KOPT-K1 (cell line): Measurements from ENCODE around the gene IQGAP2.
A peak's percentile ranks its signal among the peaks of the same experiment; 100 is the strongest.

Experiments used
- H3K27ac ChIP-seq: fragments of 200-600 bp; sonication (generic); 2 replicates; pipeline ENCODE4 v1.5.1; 2016; ENCODE audit warnings: antibody characterized with exemption, mild to moderate bottlenecking, low read depth, low read length; ENCODE audit not compliant: poor library complexity, severe bottlenecking
- H3K36me3 ChIP-seq: fragments of 200-600 bp; sonication (generic); 2 replicates; pipeline ENCODE4 v1.5.1; 2017; ENCODE audit warnings: antibody characterized with exemption, mild to moderate bottlenecking, low read length, moderate library complexity; ENCODE audit not compliant: insufficient read depth
- H3K9me3 ChIP-seq: fragments of 200-600 bp; sonication (generic); 2 replicates; pipeline ENCODE4 v1.5.1; 2017; ENCODE audit warnings: antibody characterized with exemption, low read length, mild to moderate bottlenecking; ENCODE audit not compliant: insufficient read depth, poor library complexity, severe bottlenecking

IQGAP2 gene

DNA sequence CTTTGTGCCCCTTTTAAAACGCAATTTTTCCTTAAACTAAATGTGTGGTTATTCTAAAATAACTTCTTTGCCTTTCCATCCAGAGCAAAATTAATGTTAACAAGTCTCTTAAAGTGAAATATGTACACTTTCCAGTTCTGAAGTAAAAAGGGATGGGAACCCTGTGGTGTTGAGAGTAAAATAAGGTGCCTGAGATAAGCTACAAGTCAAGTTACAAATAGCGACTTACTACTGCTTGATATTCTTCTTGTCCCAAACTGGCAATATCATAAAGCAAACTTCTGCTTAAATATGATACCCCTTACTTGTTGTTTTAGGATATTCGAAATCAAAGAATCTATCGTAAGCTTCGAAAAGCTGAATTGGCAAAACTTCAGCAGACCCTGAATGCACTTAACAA lies 294.6 kb downstream of the IQGAP2 start:
- Histone ChIP-seq H3K36me3 (peaks cover 94% of the 10 kb centered on the region), H3K27ac (no peak overlapping the region), H3K9me3 (no peaks in the 10 kb centered on the region)

DNA sequence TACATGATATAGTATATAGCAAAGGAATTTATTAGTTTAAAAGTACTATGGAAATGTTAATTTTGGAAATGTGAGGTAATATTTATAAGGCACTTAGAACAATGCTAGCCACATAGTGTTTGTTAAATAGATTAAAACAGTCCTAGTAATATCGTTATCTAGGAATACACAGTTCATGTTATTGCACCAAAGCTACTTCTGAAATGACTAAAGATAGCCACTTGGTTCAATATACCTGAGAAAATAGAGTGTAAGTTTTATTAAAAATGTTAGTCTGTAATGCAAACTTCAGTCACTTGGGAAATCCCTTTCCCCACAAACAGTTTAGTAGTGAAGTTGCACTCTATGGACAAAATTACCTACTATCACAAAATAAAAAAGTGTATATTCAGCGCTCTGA lies 297.5 kb downstream of the IQGAP2 start:
- no peaks in the 10 kb centered on the region for H3K9me3 ChIP-seq
- H3K27ac ChIP-seq: no peak overlapping the region
- H3K36me3 ChIP-seq: peaks cover 95% of the 10 kb centered on the region

DNA sequence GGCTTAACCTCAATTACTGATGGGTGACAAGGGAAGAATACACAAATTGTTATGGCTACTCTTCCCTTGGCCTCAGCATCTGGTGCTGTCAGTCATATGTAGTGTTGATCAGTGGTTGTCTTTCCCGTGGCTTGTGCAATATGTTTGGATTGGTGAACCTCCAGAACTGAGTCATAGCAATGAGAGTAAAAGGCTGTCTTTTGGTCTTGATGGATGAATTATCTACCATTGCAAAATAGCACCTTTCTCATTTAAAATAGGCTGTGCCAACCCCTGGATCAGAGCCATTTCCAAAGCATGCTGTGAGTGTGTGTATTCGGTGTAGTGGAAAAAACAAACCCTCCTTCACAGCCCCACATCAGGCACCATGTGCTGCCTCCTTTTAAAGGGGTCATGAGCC lies 298.2 kb downstream of the IQGAP2 start:
- Histone ChIP-seq H3K9me3 (no peaks in the 10 kb centered on the region), H3K36me3 (peaks cover 93% of the 10 kb centered on the region), H3K27ac (no peak overlapping the region)

DNA sequence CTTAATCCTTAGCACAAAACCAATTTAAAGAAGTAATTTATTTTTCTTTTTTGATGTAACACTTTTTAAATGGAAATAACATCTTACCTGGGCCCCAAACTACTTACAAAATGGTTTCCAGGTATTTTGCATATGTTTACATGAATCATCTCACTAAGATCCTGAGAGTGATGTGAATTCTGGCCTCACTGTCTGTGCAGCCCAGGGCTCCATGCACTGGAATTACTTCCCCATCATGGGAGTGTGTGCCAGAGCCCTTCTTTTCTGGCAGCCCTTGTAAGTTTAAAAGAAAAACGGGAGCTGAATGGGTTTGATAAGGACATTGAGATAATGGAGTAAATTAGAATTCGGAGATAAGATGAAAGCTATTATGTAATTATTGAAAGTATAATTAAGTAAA lies 300.6 kb downstream of the IQGAP2 start:
- no peak overlapping the region for H3K27ac ChIP-seq
- H3K9me3 ChIP-seq: no peaks in the 10 kb centered on the region
- H3K36me3 ChIP-seq: peaks cover 87% of the 10 kb centered on the region

DNA sequence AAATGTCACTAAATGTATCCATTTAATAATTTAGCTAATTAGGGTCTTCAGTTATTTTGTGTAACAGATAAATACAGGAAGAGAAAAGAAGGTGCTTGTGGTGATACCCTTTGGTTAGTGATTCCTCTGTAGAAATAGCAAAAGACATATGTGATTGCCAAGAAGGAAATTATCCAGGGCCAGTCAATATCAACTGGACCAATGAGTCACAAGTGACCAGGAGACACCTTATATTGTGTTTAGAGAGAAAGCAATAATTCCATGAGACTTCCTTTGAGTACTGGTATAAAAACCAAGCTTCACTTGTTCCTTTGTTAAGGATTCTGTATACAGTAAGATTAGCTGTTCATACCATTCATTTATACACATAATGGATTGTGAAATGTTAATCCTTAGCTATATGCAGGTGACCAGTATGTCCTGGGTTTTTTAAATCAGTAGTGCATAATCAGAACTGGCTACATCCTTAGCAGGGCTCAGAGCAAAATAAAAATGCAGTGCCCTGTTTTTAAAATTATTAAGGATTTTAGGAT lies 301.1 kb downstream of the IQGAP2 start:
- Histone ChIP-seq H3K9me3 (no peaks in the 10 kb centered on the region), H3K27ac (no peak overlapping the region), H3K36me3 (peaks cover 87% of the 10 kb centered on the region)

DNA sequence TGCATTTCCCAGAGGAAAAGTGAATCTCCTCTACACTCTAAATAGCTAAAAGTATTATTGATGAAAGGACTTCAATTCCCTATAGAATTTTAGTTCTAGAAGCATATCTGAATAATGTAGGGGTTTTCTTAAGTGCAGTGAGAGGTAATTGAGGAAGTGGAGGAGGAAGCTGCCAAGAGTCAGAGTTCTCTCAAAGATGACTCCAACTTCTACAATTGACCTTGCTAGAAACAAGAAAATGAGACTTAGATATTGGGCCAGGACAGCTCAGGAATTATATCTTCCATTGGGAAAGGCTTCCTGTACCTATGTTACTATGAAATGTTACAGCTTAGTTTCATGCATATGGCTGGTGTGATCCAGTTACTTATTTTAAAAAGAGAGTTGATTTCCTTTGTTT lies 302.5 kb downstream of the IQGAP2 start:
- H3K27ac ChIP-seq: no peak overlapping the region
- no peaks in the 10 kb centered on the region for H3K9me3 ChIP-seq
- peaks cover 81% of the 10 kb centered on the region for H3K36me3 ChIP-seq

DNA sequence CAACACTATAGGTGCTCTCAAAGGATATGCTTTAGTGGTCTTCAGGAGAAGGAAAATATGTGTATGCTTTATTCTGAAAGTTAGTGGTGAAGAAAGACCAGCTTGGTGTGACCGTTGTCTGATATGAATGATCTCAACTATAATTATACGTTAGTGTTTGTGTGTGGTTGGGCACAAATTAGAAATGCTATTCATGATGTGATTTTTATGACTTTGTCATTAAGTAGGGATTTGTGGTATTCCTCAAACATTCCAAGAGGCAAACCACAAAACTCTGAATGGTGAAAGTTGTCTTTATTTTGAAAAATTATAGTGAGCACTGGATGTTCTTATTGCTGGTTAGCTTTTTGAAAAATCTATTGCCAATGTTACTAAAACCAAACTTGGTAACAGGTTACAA lies 306.7 kb downstream of the IQGAP2 start:
- Histone ChIP-seq H3K9me3 (no peaks in the 10 kb centered on the region), H3K36me3 (peaks cover 39% of the 10 kb centered on the region), H3K27ac (no peak overlapping the region)

DNA sequence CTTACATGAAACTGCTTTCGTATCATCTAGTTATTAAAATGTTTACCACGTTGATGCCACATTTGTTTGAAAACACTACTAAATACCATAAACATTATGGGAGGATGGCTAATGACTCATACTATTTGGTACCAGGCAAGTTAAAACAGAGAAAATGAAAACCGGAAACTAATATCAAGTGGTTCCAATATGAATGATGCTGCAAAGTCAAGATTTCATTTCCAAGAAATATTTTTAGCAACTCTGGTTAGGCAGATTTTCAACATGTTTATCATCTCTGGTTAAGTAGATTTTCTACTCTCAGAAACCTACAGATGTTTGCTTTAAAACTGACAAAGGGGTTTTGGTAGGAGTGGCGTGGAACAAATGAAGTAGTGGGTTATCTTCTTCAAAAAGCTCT lies 307.9 kb downstream of the IQGAP2 start:
- no peak overlapping the region for H3K27ac ChIP-seq

DNA sequence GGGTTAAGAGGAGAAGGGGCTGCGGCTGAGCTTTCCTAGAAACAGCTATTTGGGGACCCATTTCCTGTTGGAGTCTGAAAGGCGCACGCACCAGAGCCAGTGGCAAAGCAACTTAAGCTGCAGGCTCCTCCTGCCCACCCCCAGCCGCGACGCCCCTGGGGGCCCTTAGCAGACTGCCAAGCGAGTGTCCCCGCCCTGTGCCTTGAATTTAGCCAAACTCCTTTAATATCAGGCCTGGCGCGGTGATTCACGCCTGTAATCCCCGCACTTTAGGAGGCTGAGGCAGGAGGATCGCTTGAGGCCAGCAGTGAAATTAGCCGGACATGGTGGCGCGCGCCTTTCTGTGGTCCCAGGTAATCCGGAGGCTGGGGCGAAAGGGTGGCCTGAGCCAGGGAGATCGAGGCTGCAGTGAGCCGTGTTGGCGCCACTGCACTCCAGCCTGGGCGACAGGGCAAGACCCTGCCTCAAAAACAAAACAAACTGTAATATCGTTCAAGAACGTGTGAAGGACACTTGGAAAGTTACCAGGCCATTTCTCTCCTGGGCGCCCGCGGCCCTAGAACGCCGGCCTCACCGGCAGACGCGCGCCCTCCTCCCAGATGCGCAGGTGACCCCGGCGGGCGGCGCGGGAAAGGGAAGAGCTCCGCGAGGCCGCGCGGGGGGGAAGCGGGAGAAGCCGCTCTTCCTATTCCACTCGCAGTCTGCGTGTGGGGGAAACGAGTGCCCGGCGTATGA lies 311.8 kb downstream of the IQGAP2 start:
- peak overlapping the region; percentile 58 for H3K27ac ChIP-seq
- H3K9me3 ChIP-seq: no peaks in the 10 kb centered on the region
- no peaks in the 10 kb centered on the region for H3K36me3 ChIP-seq

More for the DNA sequence above, 307.9 kb downstream of the IQGAP2 start:
- peaks cover 28% of the 10 kb centered on the region for H3K36me3 ChIP-seq
- H3K9me3 ChIP-seq: no peaks in the 10 kb centered on the region

DNA sequence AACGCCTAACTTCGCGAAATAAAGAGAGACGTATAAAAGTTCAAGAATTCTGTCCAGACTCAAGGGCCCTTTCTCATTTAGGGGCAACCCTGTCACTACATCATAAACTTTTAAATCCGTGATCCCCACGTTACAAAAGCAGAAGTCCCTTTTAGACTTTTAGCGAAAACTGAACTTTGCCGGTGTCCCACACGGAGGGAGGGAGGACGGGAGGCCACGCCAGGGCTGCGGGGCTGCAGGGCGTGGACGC lies 312.3 kb downstream of the IQGAP2 start:
- peak overlapping the region; percentile 58 for H3K27ac ChIP-seq
- no peaks in the 10 kb centered on the region for H3K36me3 ChIP-seq
- no peaks in the 10 kb centered on the region for H3K9me3 ChIP-seq

DNA sequence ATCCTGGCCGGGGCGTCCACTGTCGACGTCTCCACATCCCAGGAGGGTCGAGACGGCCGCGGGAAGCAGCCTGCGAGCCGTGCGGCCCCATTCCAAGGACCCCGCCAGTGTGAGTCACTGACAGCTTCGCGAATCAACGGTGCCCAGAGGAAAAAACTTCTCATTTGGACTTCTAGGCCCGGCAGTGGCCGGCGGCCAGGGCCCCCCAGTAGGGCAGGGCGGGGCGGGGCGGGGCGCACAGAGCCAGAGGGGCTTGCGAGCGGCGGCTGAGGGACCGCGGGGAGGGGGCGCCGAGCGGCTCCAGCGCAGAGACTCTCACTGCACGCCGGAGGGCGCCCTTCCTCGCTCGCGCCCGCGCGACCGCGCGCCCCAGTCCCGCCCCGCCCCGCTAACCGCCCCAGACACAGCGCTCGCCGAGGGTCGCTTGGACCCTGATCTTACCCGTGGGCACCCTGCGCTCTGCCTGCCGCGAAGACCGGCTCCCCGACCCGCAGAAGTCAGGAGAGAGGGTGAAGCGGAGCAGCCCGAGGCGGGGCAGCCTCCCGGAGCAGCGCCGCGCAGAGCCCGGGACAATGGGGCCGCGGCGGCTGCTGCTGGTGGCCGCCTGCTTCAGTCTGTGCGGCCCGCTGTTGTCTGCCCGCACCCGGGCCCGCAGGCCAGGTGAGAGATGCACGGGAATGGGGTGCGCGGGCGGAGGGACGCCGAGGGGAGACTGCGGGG lies 312.8 kb downstream of the IQGAP2 start, which contains the start of gene F2R:
TSS of gene F2R (plus strand) at position 391 of the 720 bp plus-strand sequence. CDS start at position 573, 182 bp downstream.
- Histone ChIP-seq H3K36me3 (no peaks in the 10 kb centered on the region), H3K27ac (peak within 1 kb of the TSS; percentile 58), H3K9me3 (no peaks in the 10 kb centered on the region)

DNA sequence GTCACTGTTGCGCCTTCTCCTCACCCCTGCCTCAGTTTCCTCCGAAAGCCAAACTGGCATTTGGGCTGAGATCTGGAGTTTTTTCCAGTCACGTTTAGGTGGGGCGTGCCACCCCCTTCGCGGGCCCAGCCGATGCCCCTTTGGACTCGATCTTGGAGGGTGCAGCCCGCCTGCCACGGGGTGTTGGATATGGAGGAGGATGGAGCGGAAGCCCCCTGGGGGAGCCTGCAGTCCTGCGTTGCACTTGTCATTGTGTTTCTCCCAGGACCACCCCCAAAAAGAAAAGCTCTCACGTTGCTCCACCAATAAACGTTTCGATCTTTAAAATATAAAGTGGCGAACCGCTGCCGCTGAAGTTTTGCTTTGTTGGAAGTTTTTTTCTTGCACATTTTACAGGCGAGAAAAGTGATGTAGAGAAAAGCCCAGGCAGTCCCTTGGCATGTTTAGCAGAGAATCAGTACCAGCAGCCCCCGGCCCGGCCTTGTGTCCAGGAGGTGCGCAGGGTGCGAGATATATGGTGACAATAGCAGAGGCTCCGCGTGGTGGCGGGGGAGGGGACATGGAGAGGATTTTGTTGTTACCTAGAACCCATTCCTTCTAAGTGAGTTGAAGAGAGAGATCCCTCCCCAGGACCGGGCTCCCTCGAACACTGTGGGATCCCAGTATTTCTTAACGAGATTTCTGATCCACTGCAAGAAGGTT lies 313.5 kb downstream of the IQGAP2 start:
- Histone ChIP-seq H3K27ac (peak overlapping the region; percentile 58), H3K9me3 (no peaks in the 10 kb centered on the region), H3K36me3 (no peaks in the 10 kb centered on the region)

DNA sequence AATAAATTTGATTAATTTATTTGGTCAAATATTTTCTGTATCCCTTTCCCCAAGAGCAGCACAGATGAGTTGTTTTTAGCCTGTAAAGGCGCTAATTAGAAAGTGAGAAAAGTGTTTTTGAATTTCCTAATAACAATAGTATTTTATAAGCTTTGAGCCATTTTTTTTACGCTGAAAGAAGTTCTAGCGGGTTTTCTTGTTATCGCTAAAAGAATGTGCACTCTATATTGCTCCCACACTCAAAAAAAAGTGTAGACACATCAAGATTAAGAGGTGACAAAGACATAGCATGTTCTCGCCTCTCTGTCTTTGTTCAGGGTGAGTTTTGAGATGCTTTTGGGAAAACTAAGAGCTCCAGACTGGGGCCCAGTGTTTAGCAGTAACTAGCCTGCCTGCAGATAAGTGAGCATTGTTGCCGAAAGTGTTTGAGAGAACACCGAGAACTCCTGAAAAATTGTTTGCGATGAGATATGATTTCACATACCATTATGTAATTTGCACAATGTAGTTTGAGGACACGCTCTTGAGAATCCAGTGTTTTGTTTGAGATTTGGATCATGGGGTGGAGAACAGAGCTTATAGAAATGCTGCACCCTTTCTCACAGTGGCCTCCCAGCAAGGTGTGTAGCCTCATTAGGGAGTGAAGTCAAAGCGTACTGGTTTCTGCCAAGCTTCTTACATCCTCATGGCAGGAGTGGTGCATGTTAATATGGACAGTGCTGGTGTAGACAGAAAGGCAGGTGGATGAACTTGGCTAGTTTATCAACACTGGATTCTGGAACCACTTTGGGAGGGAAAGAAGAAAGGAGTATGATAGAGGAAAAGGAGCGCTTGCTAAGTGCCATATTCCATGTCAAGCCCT lies 314.4 kb downstream of the IQGAP2 start:
- no peaks in the 10 kb centered on the region for H3K9me3 ChIP-seq
- no peaks in the 10 kb centered on the region for H3K36me3 ChIP-seq
- H3K27ac ChIP-seq: no peak overlapping the region

DNA sequence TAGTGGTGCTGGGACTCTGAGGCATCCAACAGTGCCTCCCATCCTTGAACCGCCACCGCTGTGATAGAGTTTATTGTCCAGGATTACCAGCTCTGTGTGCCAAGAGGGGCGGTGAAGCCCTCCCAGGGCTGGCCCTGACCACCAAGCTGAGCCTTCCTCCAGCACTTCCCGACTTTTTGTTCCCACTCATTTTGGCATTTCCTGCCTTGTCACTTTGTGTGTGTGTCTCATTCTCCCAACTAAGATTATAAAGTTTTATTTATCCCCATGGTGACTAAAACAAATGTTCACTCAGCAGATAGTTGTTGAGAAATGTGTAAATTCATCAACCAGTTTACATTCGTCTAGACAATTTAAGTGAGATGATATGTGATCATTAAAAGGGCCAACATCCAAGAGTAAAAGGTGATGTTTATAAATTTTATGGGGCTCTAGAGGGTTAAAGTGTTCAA lies 315.3 kb downstream of the IQGAP2 start:
- Histone ChIP-seq H3K27ac (no peak overlapping the region), H3K36me3 (no peaks in the 10 kb centered on the region), H3K9me3 (no peaks in the 10 kb centered on the region)
